ENCODE results near the gene LIMS2. TPM values are rescaled to one million over a fixed set of nuclear protein-coding genes. Genes with fewer than 3 reads are reported as not detected.

Gene LIMS2
- total and polyA plus RNA-seq, 5 donors: 163 to 224 (median 200) TPM

GRCh38 chr2:127673291-127674069 lies 1.9 kb downstream of the LIMS2 start:
- intact Hi-C loops (cut with DNase I): no loop called here
- peak in 1 of 2 donors; percentile 59 for ATAC-seq

GRCh38 chr2:127672341-127673224 lies 2.7 kb downstream of the LIMS2 start:
- peak overlapping the region; percentile 77 for H3K4me3 ChIP-seq (ENCODE audit: low read length)
- intact Hi-C loops (cut with DNase I): no loop called here
- 53% methylated on average over 20 of the region's 20 CpGs for WGBS
- peak; percentile 3 to 4 for ATAC-seq
- peak in 1 of 3 donors; percentile 58 for DNase-seq
- H3K4me1 ChIP-seq (ENCODE audit: control insufficient read depth, insufficient read depth, low read length): peaks cover 9% of the 10 kb centered on the region
- H3K27ac ChIP-seq (ENCODE audit: low read length): peak overlapping the region; percentile 94
- no peaks in the 10 kb centered on the region for H3K9me3 ChIP-seq (ENCODE audit: control insufficient read depth, low read length)
- no peaks in the 10 kb centered on the region for H3K27me3 ChIP-seq (ENCODE audit: control insufficient read depth, insufficient read depth)

More at GRCh38 chr2:127673291-127674069, 1.9 kb downstream of the LIMS2 start:
- H3K9me3 ChIP-seq (ENCODE audit: control insufficient read depth, low read length): no peaks in the 10 kb centered on the region
- peak overlapping the region; percentile 77 for H3K4me3 ChIP-seq (ENCODE audit: low read length)
- peak overlapping the region; percentile 94 for H3K27ac ChIP-seq (ENCODE audit: low read length)
- peaks cover 9% of the 10 kb centered on the region for H3K4me1 ChIP-seq (ENCODE audit: control insufficient read depth, insufficient read depth, low read length)
- 50% methylated on average over 17 of the region's 17 CpGs for WGBS
- no peaks in the 10 kb centered on the region for H3K27me3 ChIP-seq (ENCODE audit: control insufficient read depth, insufficient read depth)
- DNase-seq: peak in 1 of 3 donors; percentile 63

- no peaks in the 10 kb centered on the region for H3K9me3 ChIP-seq (ENCODE audit: control insufficient read depth, low read length)
- H3K27me3 ChIP-seq (ENCODE audit: control insufficient read depth, insufficient read depth): no peaks in the 10 kb centered on the region
- H3K27ac ChIP-seq (ENCODE audit: low read length): peak overlapping the region; percentile 94
- DNase-seq (peak in 1 of 3 donors; percentile 35), ATAC-seq (no peak)
- peaks cover 8% of the 10 kb centered on the region for H3K4me1 ChIP-seq (ENCODE audit: control insufficient read depth, insufficient read depth, low read length)
- intact Hi-C loops (cut with DNase I): no loop called here
- WGBS: 61% methylated on average over 14 of the region's 14 CpGs
- no peak overlapping the region for H3K4me3 ChIP-seq (ENCODE audit: low read length)
These were observed 3.6 kb downstream of the LIMS2 start for GRCh38 chr2:127671557-127672302.

- no peak for ATAC-seq
- intact Hi-C loops (cut with DNase I): no loop called here
- no peak overlapping the region for H3K4me3 ChIP-seq (ENCODE audit: low read length)
- no peaks in the 10 kb centered on the region for H3K27me3 ChIP-seq (ENCODE audit: control insufficient read depth, insufficient read depth)
- WGBS: 86% methylated on average over 5 of the region's 5 CpGs
- peak overlapping the region; percentile 44 for H3K27ac ChIP-seq (ENCODE audit: low read length)
- H3K4me1 ChIP-seq (ENCODE audit: control insufficient read depth, insufficient read depth, low read length): peaks cover 8% of the 10 kb centered on the region
- no peaks in the 10 kb centered on the region for H3K9me3 ChIP-seq (ENCODE audit: control insufficient read depth, low read length)
- DNase-seq: peak in 1 of 3 donors; percentile 51
These were observed 4.4 kb downstream of the LIMS2 start for GRCh38 chr2:127670957-127671290.

GRCh38 chr2:127670055-127670956 lies 5.0 kb downstream of the LIMS2 start:
- H3K27me3 ChIP-seq (ENCODE audit: control insufficient read depth, insufficient read depth): no peaks in the 10 kb centered on the region
- peak overlapping the region; percentile 33 for H3K27ac ChIP-seq (ENCODE audit: low read length)
- DNase-seq: no peak
- no peaks in the 10 kb centered on the region for H3K9me3 ChIP-seq (ENCODE audit: control insufficient read depth, low read length)
- no peak overlapping the region for H3K4me3 ChIP-seq (ENCODE audit: low read length)
- intact Hi-C loops (cut with DNase I): no loop called here
- 74% methylated on average over 10 of the region's 10 CpGs for WGBS
- no peak for ATAC-seq
- H3K4me1 ChIP-seq (ENCODE audit: control insufficient read depth, insufficient read depth, low read length): peaks cover 11% of the 10 kb centered on the region

- DNase-seq: no peak
- 67% methylated on average over 7 of the region's 7 CpGs for WGBS
- Histone ChIP-seq H3K4me3 (ENCODE audit: low read length) (no peak overlapping the region), H3K27ac (ENCODE audit: low read length) (no peak overlapping the region), H3K27me3 (ENCODE audit: control insufficient read depth, insufficient read depth) (no peaks in the 10 kb centered on the region), H3K4me1 (ENCODE audit: control insufficient read depth, insufficient read depth, low read length) (peaks cover 12% of the 10 kb centered on the region), H3K9me3 (ENCODE audit: control insufficient read depth, low read length) (no peaks in the 10 kb centered on the region)
- intact Hi-C loops (cut with DNase I): no loop called here
- ATAC-seq: no peak
These were observed 6.3 kb downstream of the LIMS2 start for GRCh38 chr2:127669056-127669455.

GRCh38 chr2:127665267-127665893 lies 9.9 kb downstream of the LIMS2 start:
- DNase-seq (no peak), ATAC-seq (no peak)
- 79% methylated on average over 8 of the region's 8 CpGs for WGBS
- Histone ChIP-seq H3K27me3 (ENCODE audit: control insufficient read depth, insufficient read depth) (no peaks in the 10 kb centered on the region), H3K4me1 (ENCODE audit: control insufficient read depth, insufficient read depth, low read length) (peaks cover 27% of the 10 kb centered on the region), H3K4me3 (ENCODE audit: low read length) (no peak overlapping the region), H3K27ac (ENCODE audit: low read length) (peak overlapping the region; percentile 94), H3K9me3 (ENCODE audit: control insufficient read depth, low read length) (no peaks in the 10 kb centered on the region)
- intact Hi-C loops (cut with DNase I): no loop called here

GRCh38 chr2:127664895-127665225 lies 10.5 kb downstream of the LIMS2 start:
- Histone ChIP-seq H3K27me3 (ENCODE audit: control insufficient read depth, insufficient read depth) (no peaks in the 10 kb centered on the region), H3K9me3 (ENCODE audit: control insufficient read depth, low read length) (no peaks in the 10 kb centered on the region), H3K27ac (ENCODE audit: low read length) (peak overlapping the region; percentile 94), H3K4me1 (ENCODE audit: control insufficient read depth, insufficient read depth, low read length) (peaks cover 27% of the 10 kb centered on the region), H3K4me3 (ENCODE audit: low read length) (peak overlapping the region; percentile 34)
- ATAC-seq (no peak), DNase-seq (no peak)
- intact Hi-C loops (cut with DNase I): no loop called here
- WGBS: 80% methylated on average over 6 of the region's 6 CpGs

- Histone ChIP-seq H3K9me3 (ENCODE audit: control insufficient read depth, low read length) (no peaks in the 10 kb centered on the region), H3K27me3 (ENCODE audit: control insufficient read depth, insufficient read depth) (no peaks in the 10 kb centered on the region), H3K4me3 (ENCODE audit: low read length) (peak overlapping the region; percentile 34), H3K4me1 (ENCODE audit: control insufficient read depth, insufficient read depth, low read length) (peaks cover 31% of the 10 kb centered on the region), H3K27ac (ENCODE audit: low read length) (peak overlapping the region; percentile 94)
- ATAC-seq (peak; percentile 34), DNase-seq (peak in 2 of 3 donors; percentile 76 to 82)
- intact Hi-C loops (cut with DNase I): no loop called here
- WGBS: 16% methylated on average over 69 of the region's 69 CpGs
These were observed 11.1 kb downstream of the LIMS2 start for GRCh38 chr2:127664065-127664894.
